Tibial artery (tissue), 4 donors: Measurements from ENCODE around the gene PPAT.

Experiments used
- DNase-seq, 2 donors: peaks; one replicate each; pipeline ENCODE4 v3.0.0-alpha.2; 2019
- H3K27ac ChIP-seq, 2 donors: fragments of 200-600 bp; sonication (generic) in 1 of 2; 1 replicate in 1 of 2; 2 replicates in 1 of 2; pipeline ENCODE4 v1.5.1; 2018 to 2019; ENCODE audit warnings: mild to moderate bottlenecking in 1 of 2
- H3K27me3 ChIP-seq, 2 donors: fragments of 200-600 bp; sonication (generic) in 1 of 2; one replicate each; pipeline versions ENCODE4 v1.5.1 to v1.6.0; 2016 to 2019
- H3K36me3 ChIP-seq, 3 donors: fragments of 200-600 bp; sonication (generic) in 2 of 3; one replicate each; pipeline ENCODE4 v1.5.1; 2016 to 2019; ENCODE audit warnings: mild to moderate bottlenecking in 2 of 3
- H3K4me1 ChIP-seq, 4 donors: fragments of 200-600 bp; sonication (generic) in 2 of 4; 1 replicate in 3 of 4; 2 replicates in 1 of 4; pipeline ENCODE4 v1.5.1; 2016 to 2019
- H3K4me3 ChIP-seq, 2 donors: fragments of 200-600 bp; sonication (generic) in 1 of 2; 1 replicate in 1 of 2; 2 replicates in 1 of 2; pipeline ENCODE4 v1.5.1; 2018 to 2019; ENCODE audit warnings: mild to moderate bottlenecking in 2 of 2
- H3K9me3 ChIP-seq, 3 donors: fragments of 200-600 bp; sonication (generic) in 1 of 3; one replicate each; pipeline ENCODE4 v1.5.1; 2016 to 2019
- CTCF ChIP-seq, 2 experiments: fragments of 200-600 bp in 1 of 2; fragments of 450-650 bp in 1 of 2; IDR thresholded peaks; one replicate each; pipeline ENCODE4 v1.5.1; 2017 to 2019; ENCODE audit warnings: antibody characterized with exemption in 2 of 2, mild to moderate bottlenecking in 1 of 2, moderate library complexity in 1 of 2
- intact Hi-C: fragments of 100-400 bp; cut with DNase I; formaldehyde crosslinking; loops from one replicate; pipeline ENCODE4 v1.15.0; 2023; ENCODE audit warnings: low total_unique reads

Gene PPAT

GRCh38 chr4:56406151-56406550, 29.3 kb downstream of the PPAT start:
- Histone ChIP-seq H3K9me3 (no peaks in the 10 kb centered on the region), H3K27ac (no peak overlapping the region), H3K4me3 (no peak overlapping the region), H3K36me3 (peaks cover 0 to 12% (median 0%) of the 10 kb centered on the region in 3 donors), H3K4me1 (peaks cover 0 to 18% (median 5%) of the 10 kb centered on the region in 4 donors), H3K27me3 (no peaks in the 10 kb centered on the region)
- intact Hi-C loops: no loop called here
- TF ChIP-seq CTCF (IDR thresholded peaks at IDR 0.05): no peak
- DNase-seq: no peak

- no peak for DNase-seq
- Histone ChIP-seq H3K36me3 (peaks cover 6 to 19% (median 7%) of the 10 kb centered on the region in 3 donors), H3K27me3 (no peaks in the 10 kb centered on the region), H3K9me3 (no peaks in the 10 kb centered on the region), H3K4me1 (peaks cover 0 to 11% (median 5%) of the 10 kb centered on the region in 4 donors), H3K27ac (no peak overlapping the region), H3K4me3 (no peak overlapping the region)
- TF ChIP-seq CTCF (IDR thresholded peaks at IDR 0.05): no peak
- intact Hi-C loops: no loop called here
Measured at GRCh38 chr4:56405016-56405415, 30.4 kb downstream of the PPAT start.

GRCh38 chr4:56400560-56400959, 34.9 kb downstream of the PPAT start:
- H3K4me1 ChIP-seq: no peaks in the 10 kb centered on the region
- no peaks in the 10 kb centered on the region for H3K9me3 ChIP-seq
- no peak for TF ChIP-seq CTCF (IDR thresholded peaks at IDR 0.05)
- H3K4me3 ChIP-seq: no peak overlapping the region
- no peak for DNase-seq
- peaks cover 6 to 12% (median 10%) of the 10 kb centered on the region in 3 donors for H3K36me3 ChIP-seq
- intact Hi-C loops: no loop called here
- H3K27ac ChIP-seq: no peak overlapping the region
- no peaks in the 10 kb centered on the region for H3K27me3 ChIP-seq

- no peak for TF ChIP-seq CTCF (IDR thresholded peaks at IDR 0.05)
- intact Hi-C loops: no loop called here
- H3K4me3 ChIP-seq: no peak overlapping the region
- no peaks in the 10 kb centered on the region for H3K27me3 ChIP-seq
- H3K4me1 ChIP-seq: peaks cover 0 to 18% (median 12%) of the 10 kb centered on the region in 4 donors
- H3K27ac ChIP-seq: no peak overlapping the region
- H3K36me3 ChIP-seq: peaks cover 0 to 2% (median 0%) of the 10 kb centered on the region in 3 donors
- no peak for DNase-seq
- H3K9me3 ChIP-seq: no peaks in the 10 kb centered on the region
Measured at GRCh38 chr4:56391270-56391669, 44.1 kb downstream of the PPAT start.

GRCh38 chr4:56389558-56389957, 45.9 kb downstream of the PPAT start:
- Histone ChIP-seq H3K4me3 (no peak overlapping the region), H3K27ac (no peak overlapping the region), H3K36me3 (no peaks in the 10 kb centered on the region), H3K4me1 (peaks cover 0 to 29% (median 12%) of the 10 kb centered on the region in 4 donors), H3K27me3 (no peaks in the 10 kb centered on the region), H3K9me3 (no peaks in the 10 kb centered on the region)
- intact Hi-C loops: no loop called here
- DNase-seq: no peak
- TF ChIP-seq CTCF (IDR thresholded peaks at IDR 0.05): no peak

- Histone ChIP-seq H3K36me3 (no peaks in the 10 kb centered on the region), H3K27ac (peak overlapping the region; percentile 81 to 87), H3K4me3 (peak overlapping the region; percentile 58), H3K9me3 (no peaks in the 10 kb centered on the region), H3K27me3 (no peaks in the 10 kb centered on the region), H3K4me1 (peaks cover 0 to 29% (median 12%) of the 10 kb centered on the region in 4 donors)
- no peak for DNase-seq
- intact Hi-C loops: no loop called here
- no peak for TF ChIP-seq CTCF (IDR thresholded peaks at IDR 0.05)
Measured at GRCh38 chr4:56388306-56388705, 47.1 kb downstream of the PPAT start.
